Testis (tissue), 3 donors: ENCODE measurements around the gene MTFMT. TPM values are rescaled to one million over a fixed set of nuclear protein-coding genes. Genes with fewer than 3 reads are reported as not detected.

Experiments used
- DNase-seq: peaks from one replicate; pipeline ENCODE4 v3.0.0-alpha.2; 2019
- H3K27ac ChIP-seq, 2 donors: fragments of 200-600 bp; sonication (generic); one replicate each; pipeline ENCODE4 v1.5.1; 2019
- H3K27me3 ChIP-seq: fragments of 200-600 bp; sonication (generic); one replicate; pipeline ENCODE4 v1.5.1; 2019
- H3K36me3 ChIP-seq: fragments of 200-600 bp; sonication (generic); one replicate; pipeline ENCODE4 v1.5.1; 2017; ENCODE audit warnings: low read depth; ENCODE audit errors: missing control alignments
- H3K4me1 ChIP-seq: fragments of 200-600 bp; sonication (generic); one replicate; pipeline ENCODE4 v1.5.1; 2019
- H3K4me3 ChIP-seq, 2 donors: fragments of 200-600 bp; sonication (generic); one replicate each; pipeline ENCODE4 v1.5.1; 2017 to 2019
- H3K9me3 ChIP-seq: fragments of 200-600 bp; sonication (generic); one replicate; pipeline ENCODE4 v1.5.1; 2017
- CTCF ChIP-seq, 3 experiments: fragments of 450-650 bp in 2 of 3; fragments of 200-600 bp in 1 of 3; sonication (generic) in 1 of 3; IDR thresholded peaks; one replicate each; pipeline ENCODE4 v1.5.1; 2016 to 2019; ENCODE audit warnings: antibody characterized with exemption in 3 of 3, mild to moderate bottlenecking in 2 of 3, moderate library complexity in 1 of 3
- POLR2A ChIP-seq: fragments of 450-650 bp; IDR thresholded peaks from one replicate; pipeline ENCODE4 v1.6.1; 2017; ENCODE audit warnings: antibody characterized with exemption, mild to moderate bottlenecking, moderate library complexity
- WGBS, 2 donors: methylation state at CpG; one replicate each; pipeline ENCODE4 v1.1.5; 2018; 5-methylcytosine and 5-hydroxymethylcytosine counted together
- intact Hi-C: fragments of 100-400 bp; cut with DNase I; formaldehyde crosslinking; loops from one replicate; pipeline ENCODE4 v1.15.1; 2023; ENCODE audit warnings: low total_unique reads
- polyA plus RNA-seq: library from polyadenylated mRNA; stranded (reverse); fragments of 350-450 nt; fragmentation: Illumina TruSeq; extraction: RNeasy Lipid Tissue Mini Kit (QIAGEN cat#74804); gene quantifications from one replicate; pipeline ENCODE4 v1.2.3, GENCODE V29; 2014; ENCODE audit warnings: low read depth, low replicate concordance; ENCODE audit not compliant: insufficient read depth
- total RNA-seq, 2 donors: library from RNA; depleted of rRNA; stranded (reverse); fragments of >200 nt; gene quantifications; one replicate each; pipeline ENCODE4 v1.2.3, GENCODE V29; 2016

The MTFMT gene
- total and polyA plus RNA-seq, 3 donors from 2014 or later: 12.1 to 34.4 (median 33.9) TPM

- peak overlapping the region; percentile 86 to 88 for H3K27ac ChIP-seq
- 35 to 46% methylated on average over 3 of the region's 3 CpGs for WGBS, 2 donors
- H3K4me3 ChIP-seq: peak overlapping the region; percentile 57 to 75
Observed at GRCh38 chr15:65066001-65066634, 36.7 kb upstream of the MTFMT start.

GRCh38 chr15:65062726-65063125 lies 33.3 kb upstream of the MTFMT start:
- TF ChIP-seq CTCF (IDR thresholded peaks at IDR 0.05) (no peak), POLR2A (no peak)
- no peaks in the 10 kb centered on the region for H3K9me3 ChIP-seq
- H3K27ac ChIP-seq: peak overlapping the region in 1 of 2 donors; percentile 11
- no peak for DNase-seq
- H3K4me3 ChIP-seq: no peak overlapping the region
- intact Hi-C loops: no loop called here
- no peaks in the 10 kb centered on the region for H3K36me3 ChIP-seq
- H3K27me3 ChIP-seq: no peaks in the 10 kb centered on the region
- WGBS, 2 donors: 54 to 73% methylated on average over 2 to 5 of the region's 5 CpGs
- H3K4me1 ChIP-seq: peaks cover 74% of the 10 kb centered on the region

More at GRCh38 chr15:65066001-65066634, 36.7 kb upstream of the MTFMT start:
- TF ChIP-seq POLR2A: no peak
- no peak for TF ChIP-seq CTCF (IDR thresholded peaks at IDR 0.05)
- Histone ChIP-seq H3K4me1 (peaks cover 62% of the 10 kb centered on the region), H3K9me3 (no peaks in the 10 kb centered on the region), H3K27me3 (no peaks in the 10 kb centered on the region), H3K36me3 (no peaks in the 10 kb centered on the region)
- intact Hi-C loops: no loop called here
- DNase-seq: no peak

GRCh38 chr15:65062061-65062460 lies 32.6 kb upstream of the MTFMT start:
- WGBS, 2 donors: 86 to 87% methylated on average over 5 of the region's 5 CpGs
- DNase-seq: no peak
- H3K4me1 ChIP-seq: peaks cover 74% of the 10 kb centered on the region
- H3K4me3 ChIP-seq: no peak overlapping the region
- intact Hi-C loops: no loop called here
- TF ChIP-seq POLR2A: no peak
- TF ChIP-seq CTCF (IDR thresholded peaks at IDR 0.05): no peak
- no peaks in the 10 kb centered on the region for H3K9me3 ChIP-seq
- no peaks in the 10 kb centered on the region for H3K36me3 ChIP-seq
- no peaks in the 10 kb centered on the region for H3K27me3 ChIP-seq
- H3K27ac ChIP-seq: peak overlapping the region in 1 of 2 donors; percentile 66

- intact Hi-C loops: no loop called here
- DNase-seq: peak; percentile 81
Observed at GRCh38 chr15:65060641-65061397, 31.4 kb upstream of the MTFMT start.

More at GRCh38 chr15:65060641-65061397, 31.4 kb upstream of the MTFMT start:
- Histone ChIP-seq H3K4me3 (no peak overlapping the region), H3K27ac (peak overlapping the region in 1 of 2 donors; percentile 66), H3K27me3 (no peaks in the 10 kb centered on the region), H3K4me1 (peaks cover 63% of the 10 kb centered on the region), H3K36me3 (no peaks in the 10 kb centered on the region), H3K9me3 (no peaks in the 10 kb centered on the region)
- WGBS, 2 donors: 60 to 93% methylated on average over 5 to 6 of the region's 6 CpGs
- TF ChIP-seq CTCF (IDR thresholded peaks at IDR 0.05) (no peak), POLR2A (no peak)
